Measurements from ENCODE around the gene MRPS18C. TPM values are rescaled to one million over a fixed set of nuclear protein-coding genes. Genes with fewer than 3 reads are reported as not detected.
"Not testable (repeated sequence)": the region's sequence is repeated elsewhere in the genome, so short reads cannot be mapped to it uniquely, and the experiment has no call there.

The MRPS18C gene
- total RNA-seq, 1 donor from 2014 or later, result 22.9 TPM

DNA sequence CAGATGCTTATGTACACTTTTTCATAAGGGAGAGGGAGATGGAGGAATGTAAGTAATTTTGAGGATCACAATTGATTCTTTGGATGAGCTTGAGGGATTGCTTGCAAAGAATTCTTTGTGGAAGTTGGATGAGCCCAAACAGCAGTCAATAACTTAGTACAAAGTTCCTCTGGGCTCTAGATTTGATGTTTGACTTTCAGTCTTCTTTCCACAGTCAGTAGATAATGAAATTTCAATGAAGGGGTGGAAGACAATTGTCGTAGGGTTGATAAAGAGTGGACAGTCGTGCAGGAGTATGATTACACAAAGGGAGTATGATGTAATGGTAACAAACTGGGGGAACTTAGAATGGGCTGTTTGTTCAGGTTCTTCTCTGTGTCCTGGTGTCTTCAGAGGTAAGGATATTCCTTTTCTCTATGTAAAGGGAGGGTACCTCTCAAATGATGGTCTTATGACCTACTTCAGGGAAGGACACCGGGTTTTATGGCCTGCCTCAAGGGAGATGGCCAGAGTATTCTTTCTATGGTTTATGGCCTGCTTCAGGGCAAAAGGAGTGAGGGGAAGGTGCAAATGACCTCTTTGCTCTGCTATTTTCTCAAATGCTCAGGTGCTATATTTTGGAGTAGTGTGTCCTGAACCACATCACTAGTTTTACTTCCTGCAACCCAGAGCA, 30.7 kb downstream of the MRPS18C start:
- FAIRE-seq (no peak), DNase-seq (ENCODE audit: low read depth) (no peak)
- Histone ChIP-seq H3K4me3 (ENCODE audit: low read depth, low read length) (no peak overlapping the region), H3K27me3 (ENCODE audit: control insufficient read depth, insufficient read depth, low read length) (no peaks in the 10 kb centered on the region), H3K36me3 (ENCODE audit: control insufficient read depth, insufficient read depth, low read length) (no peaks in the 10 kb centered on the region)
- TF ChIP-seq, protein P1, sequence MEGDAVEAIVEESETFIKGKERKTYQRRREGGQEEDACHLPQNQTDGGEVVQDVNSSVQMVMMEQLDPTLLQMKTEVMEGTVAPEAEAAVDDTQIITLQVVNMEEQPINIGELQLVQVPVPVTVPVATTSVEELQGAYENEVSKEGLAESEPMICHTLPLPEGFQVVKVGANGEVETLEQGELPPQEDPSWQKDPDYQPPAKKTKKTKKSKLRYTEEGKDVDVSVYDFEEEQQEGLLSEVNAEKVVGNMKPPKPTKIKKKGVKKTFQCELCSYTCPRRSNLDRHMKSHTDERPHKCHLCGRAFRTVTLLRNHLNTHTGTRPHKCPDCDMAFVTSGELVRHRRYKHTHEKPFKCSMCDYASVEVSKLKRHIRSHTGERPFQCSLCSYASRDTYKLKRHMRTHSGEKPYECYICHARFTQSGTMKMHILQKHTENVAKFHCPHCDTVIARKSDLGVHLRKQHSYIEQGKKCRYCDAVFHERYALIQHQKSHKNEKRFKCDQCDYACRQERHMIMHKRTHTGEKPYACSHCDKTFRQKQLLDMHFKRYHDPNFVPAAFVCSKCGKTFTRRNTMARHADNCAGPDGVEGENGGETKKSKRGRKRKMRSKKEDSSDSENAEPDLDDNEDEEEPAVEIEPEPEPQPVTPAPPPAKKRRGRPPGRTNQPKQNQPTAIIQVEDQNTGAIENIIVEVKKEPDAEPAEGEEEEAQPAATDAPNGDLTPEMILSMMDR (IDR thresholded peaks at IDR 0.05; ENCODE audit: insufficient read depth, low read length, severe bottlenecking), result no peak

DNA sequence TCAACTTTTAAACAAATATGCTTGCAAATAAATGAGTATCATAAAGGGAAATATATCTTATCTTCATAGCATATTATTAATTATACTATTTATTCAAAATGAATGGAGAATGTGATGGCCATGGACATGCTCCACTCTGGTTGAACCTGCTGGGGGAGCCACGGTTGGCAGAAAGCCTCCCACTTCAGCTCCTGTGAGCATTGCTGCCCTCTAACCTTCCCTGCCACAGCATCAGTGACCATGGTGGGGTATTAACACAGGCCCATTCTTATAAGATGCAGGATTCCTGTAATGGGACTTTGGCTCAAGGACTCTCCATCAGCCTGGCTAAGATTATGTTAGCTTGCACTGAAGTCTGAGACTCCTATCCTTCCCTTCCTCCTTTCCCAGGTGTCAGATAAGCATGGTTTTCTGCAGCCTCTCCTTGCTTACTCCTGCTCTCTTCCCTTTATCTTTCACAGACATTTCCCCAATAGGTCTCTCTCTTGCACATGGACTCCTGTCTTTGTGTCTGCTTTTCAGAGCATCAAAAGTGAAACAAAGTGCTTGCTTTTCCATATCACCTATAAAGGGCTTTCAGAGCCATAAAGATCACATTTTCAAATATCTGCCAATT, 34.0 kb downstream of the MRPS18C start:
- TF ChIP-seq, protein P1 (IDR thresholded peaks at IDR 0.05; ENCODE audit: insufficient read depth, low read length, severe bottlenecking), result no peak
- H3K36me3 ChIP-seq (ENCODE audit: control insufficient read depth, insufficient read depth, low read length), result no peaks in the 10 kb centered on the region
- no peak for FAIRE-seq
- no peak overlapping the region for H3K4me3 ChIP-seq (ENCODE audit: low read depth, low read length)
- DNase-seq (ENCODE audit: low read depth), result no peak
- no peaks in the 10 kb centered on the region for H3K27me3 ChIP-seq (ENCODE audit: control insufficient read depth, insufficient read depth, low read length)

DNA sequence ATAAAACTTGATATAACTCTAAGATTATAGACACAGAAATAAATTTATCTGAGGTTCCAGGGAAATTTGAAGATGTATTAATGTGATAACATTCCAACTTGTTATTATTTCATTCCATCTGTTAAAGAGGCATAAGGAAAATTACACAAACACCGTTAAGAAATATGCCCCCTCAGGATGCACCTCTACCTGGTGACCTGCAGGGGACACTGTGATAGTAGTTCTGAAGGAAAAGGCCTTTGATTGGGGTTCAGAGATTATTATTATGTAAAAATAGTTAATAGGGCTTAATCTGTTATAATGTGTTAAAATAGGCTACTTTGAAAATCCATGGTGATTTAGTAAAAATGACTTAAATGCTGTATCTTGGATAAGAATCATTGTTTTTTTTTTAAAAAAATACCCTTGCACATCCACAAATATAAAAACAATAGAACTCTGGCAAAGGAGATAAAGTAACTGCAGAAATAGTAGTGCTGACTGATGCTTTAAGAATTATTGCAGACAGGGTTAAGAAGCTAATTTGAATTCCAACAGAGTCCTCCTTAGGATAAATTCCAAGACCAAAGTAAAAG, 35.1 kb downstream of the MRPS18C start:
- H3K27me3 ChIP-seq (ENCODE audit: control insufficient read depth, insufficient read depth, low read length), result no peaks in the 10 kb centered on the region
- FAIRE-seq, result no peak
- TF ChIP-seq, protein P1 (IDR thresholded peaks at IDR 0.05; ENCODE audit: insufficient read depth, low read length, severe bottlenecking), result peak; percentile 61
- peak; percentile 36 for DNase-seq (ENCODE audit: low read depth)
- no peak overlapping the region for H3K4me3 ChIP-seq (ENCODE audit: low read depth, low read length)
- no peaks in the 10 kb centered on the region for H3K36me3 ChIP-seq (ENCODE audit: control insufficient read depth, insufficient read depth, low read length)

DNA sequence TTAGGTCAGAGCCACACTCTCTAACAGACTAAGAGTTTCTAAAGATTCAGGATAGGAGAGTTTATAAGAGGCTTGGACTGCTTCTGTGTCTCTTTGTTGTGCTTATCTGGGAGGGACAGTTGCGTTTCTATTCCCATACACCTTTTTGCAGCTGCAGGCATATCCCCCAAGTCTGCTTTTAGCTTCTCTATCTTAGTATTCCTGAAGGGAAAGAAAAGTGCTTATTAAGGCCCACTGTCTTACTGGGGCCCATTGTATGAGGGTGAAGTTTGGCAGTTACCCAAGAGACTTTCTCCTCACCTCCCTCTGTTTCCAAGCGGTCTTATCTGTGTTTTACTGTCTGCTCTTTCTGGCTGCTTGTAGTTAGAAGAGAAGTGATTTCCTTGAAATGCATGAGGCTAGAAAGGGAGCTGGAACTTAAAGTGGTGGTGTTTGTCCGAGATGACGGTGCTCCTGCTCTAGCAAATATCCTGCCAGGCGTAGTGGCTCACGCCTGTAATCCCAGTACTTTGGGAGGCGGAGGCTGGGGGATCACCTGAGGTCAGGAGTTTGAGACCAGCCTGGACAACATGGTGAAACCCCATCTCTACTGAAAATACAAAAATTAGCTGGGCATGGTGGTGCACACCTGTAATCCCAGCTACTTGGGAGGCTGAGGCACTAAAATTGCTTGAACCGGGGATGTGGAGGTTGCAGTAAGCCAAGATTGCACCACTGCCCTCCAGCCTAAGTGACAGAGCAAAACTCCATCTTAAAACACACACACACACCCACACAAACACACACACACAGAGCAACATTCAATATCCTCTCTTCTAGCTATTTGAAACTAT, 40.4 kb downstream of the MRPS18C start:
- DNase-seq (ENCODE audit: low read depth); H3K4me3 ChIP-seq (ENCODE audit: low read depth, low read length); H3K36me3 ChIP-seq (ENCODE audit: control insufficient read depth, insufficient read depth, low read length); FAIRE-seq; H3K27me3 ChIP-seq (ENCODE audit: control insufficient read depth, insufficient read depth, low read length): not testable (repeated sequence)

DNA sequence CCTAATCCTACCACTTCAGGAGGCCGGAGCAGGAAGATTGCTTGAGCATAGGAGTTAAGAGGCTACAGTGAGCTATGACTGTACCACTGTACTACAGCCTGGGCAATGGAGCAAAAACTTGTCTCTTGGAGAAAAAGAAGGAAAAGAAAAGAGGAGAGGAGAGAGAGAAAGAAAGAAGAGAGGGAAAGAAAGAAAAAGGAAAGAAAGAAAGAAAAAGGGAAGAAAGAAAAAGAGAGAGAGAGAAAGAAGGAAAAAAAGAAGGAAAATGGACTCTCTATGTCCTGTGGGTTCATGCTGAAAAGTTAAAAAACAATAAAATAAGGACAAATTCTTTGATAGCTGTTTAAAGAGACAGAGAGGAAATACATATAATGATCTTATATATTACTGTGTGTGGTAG, 42.3 kb downstream of the MRPS18C start:
- Histone ChIP-seq H3K4me3 (ENCODE audit: low read depth, low read length) (no peak overlapping the region), H3K27me3 (ENCODE audit: control insufficient read depth, insufficient read depth, low read length) (no peaks in the 10 kb centered on the region), H3K36me3 (ENCODE audit: control insufficient read depth, insufficient read depth, low read length) (no peaks in the 10 kb centered on the region)
- FAIRE-seq (no peak), DNase-seq (ENCODE audit: low read depth) (no peak)
- TF ChIP-seq, protein P1 (IDR thresholded peaks at IDR 0.05; ENCODE audit: insufficient read depth, low read length, severe bottlenecking), result no peak

DNA sequence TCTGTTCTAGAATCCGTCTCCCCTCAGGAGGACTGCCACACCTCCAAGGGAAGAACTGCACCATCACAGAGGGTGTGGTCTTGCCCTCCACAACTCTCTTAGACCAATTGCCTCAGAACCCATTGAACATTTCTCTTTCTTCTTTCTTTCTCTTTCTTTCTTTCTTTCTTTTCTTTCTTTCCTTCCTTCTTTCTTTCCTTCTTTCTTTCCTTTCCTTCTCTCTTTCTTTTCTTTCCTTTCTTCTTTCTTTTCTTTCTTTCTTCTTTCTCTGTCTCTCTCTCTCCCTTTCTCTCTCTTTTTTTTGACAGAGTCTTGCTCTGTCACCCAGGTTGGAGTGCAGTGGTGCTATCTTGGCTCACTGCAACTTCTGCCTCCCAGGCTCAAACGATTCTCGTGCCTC, 45.8 kb downstream of the MRPS18C start:
- not testable (repeated sequence) for FAIRE-seq; DNase-seq (ENCODE audit: low read depth); H3K36me3 ChIP-seq (ENCODE audit: control insufficient read depth, insufficient read depth, low read length); H3K4me3 ChIP-seq (ENCODE audit: low read depth, low read length); H3K27me3 ChIP-seq (ENCODE audit: control insufficient read depth, insufficient read depth, low read length)

Data from bronchial epithelial cell (primary cell).